ENCODE measurements around the gene CFAP45. TPM values are rescaled to one million over a fixed set of nuclear protein-coding genes. Genes with fewer than 3 reads are reported as not detected.

The CFAP45 gene
- total and polyA plus RNA-seq, 2 experiments from 2014 or later: 0.36 TPM; not detected in 1

GRCh38 chr1:159849626-159850366 lies 50.2 kb downstream of the CFAP45 start:
- Histone ChIP-seq H3K27me3 (ENCODE audit: insufficient read depth) (peaks cover 26% of the 10 kb centered on the region), H3K36me3 (ENCODE audit: insufficient read depth) (no peaks in the 10 kb centered on the region), H2AFZ (no peak overlapping the region), H3K4me1 (ENCODE audit: insufficient read depth) (peaks cover 6% of the 10 kb centered on the region), H3F3A (replicated peaks; ENCODE audit: low read depth) (no peaks in the 10 kb centered on the region), H3K9me2 (ENCODE audit: insufficient read depth) (no peaks in the 10 kb centered on the region), H3K4me2 (no peak overlapping the region), H3K27ac (ENCODE audit: low read depth) (no peak overlapping the region), H3K79me2 (replicated peaks; ENCODE audit: insufficient read depth) (no peaks in the 10 kb centered on the region), H4K20me1 (replicated peaks; ENCODE audit: insufficient read depth) (no peaks in the 10 kb centered on the region), H3K4me3 (no peak overlapping the region)
- H3K9me3 Mint-ChIP-seq: no peaks in the 10 kb centered on the region
- DNase-seq (ENCODE audit: low spot score) (no peak), ATAC-seq (no peak)
- no peak overlapping the region for H3K27ac Mint-ChIP-seq
- H3K36me3 Mint-ChIP-seq (ENCODE audit: low read depth): no peaks in the 10 kb centered on the region
- H3K4me3 Mint-ChIP-seq: no peak overlapping the region
- peaks cover 10% of the 10 kb centered on the region for H3K27me3 Mint-ChIP-seq (ENCODE audit: insufficient read depth, low read depth, poor library complexity)
- no peak for TF ChIP-seq POLR2AphosphoS5 (IDR thresholded peaks at IDR 0.05; ENCODE audit: low read depth)
- TF ChIP-seq, protein P1, sequence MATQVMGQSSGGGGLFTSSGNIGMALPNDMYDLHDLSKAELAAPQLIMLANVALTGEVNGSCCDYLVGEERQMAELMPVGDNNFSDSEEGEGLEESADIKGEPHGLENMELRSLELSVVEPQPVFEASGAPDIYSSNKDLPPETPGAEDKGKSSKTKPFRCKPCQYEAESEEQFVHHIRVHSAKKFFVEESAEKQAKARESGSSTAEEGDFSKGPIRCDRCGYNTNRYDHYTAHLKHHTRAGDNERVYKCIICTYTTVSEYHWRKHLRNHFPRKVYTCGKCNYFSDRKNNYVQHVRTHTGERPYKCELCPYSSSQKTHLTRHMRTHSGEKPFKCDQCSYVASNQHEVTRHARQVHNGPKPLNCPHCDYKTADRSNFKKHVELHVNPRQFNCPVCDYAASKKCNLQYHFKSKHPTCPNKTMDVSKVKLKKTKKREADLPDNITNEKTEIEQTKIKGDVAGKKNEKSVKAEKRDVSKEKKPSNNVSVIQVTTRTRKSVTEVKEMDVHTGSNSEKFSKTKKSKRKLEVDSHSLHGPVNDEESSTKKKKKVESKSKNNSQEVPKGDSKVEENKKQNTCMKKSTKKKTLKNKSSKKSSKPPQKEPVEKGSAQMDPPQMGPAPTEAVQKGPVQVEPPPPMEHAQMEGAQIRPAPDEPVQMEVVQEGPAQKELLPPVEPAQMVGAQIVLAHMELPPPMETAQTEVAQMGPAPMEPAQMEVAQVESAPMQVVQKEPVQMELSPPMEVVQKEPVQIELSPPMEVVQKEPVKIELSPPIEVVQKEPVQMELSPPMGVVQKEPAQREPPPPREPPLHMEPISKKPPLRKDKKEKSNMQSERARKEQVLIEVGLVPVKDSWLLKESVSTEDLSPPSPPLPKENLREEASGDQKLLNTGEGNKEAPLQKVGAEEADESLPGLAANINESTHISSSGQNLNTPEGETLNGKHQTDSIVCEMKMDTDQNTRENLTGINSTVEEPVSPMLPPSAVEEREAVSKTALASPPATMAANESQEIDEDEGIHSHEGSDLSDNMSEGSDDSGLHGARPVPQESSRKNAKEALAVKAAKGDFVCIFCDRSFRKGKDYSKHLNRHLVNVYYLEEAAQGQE (IDR thresholded peaks at IDR 0.05; ENCODE audit: unreplicated experiment): no peak
- TF ChIP-seq CREB1 (CRISPR knock-in tag; IDR thresholded peaks at IDR 0.05; ENCODE audit: low read depth): no peak
- TF ChIP-seq EZH2phosphoT487 (IDR thresholded peaks at IDR 0.05; ENCODE audit: unreplicated experiment): no peak
- no peak for TF ChIP-seq CTCF (conservative IDR thresholded peaks at IDR 0.05; ENCODE audit: low read depth in 2 of 2)
- TF ChIP-seq NANOG (IDR thresholded peaks at IDR 0.05; ENCODE audit: borderline replicate concordance): no peak
- TF ChIP-seq, protein P2, sequence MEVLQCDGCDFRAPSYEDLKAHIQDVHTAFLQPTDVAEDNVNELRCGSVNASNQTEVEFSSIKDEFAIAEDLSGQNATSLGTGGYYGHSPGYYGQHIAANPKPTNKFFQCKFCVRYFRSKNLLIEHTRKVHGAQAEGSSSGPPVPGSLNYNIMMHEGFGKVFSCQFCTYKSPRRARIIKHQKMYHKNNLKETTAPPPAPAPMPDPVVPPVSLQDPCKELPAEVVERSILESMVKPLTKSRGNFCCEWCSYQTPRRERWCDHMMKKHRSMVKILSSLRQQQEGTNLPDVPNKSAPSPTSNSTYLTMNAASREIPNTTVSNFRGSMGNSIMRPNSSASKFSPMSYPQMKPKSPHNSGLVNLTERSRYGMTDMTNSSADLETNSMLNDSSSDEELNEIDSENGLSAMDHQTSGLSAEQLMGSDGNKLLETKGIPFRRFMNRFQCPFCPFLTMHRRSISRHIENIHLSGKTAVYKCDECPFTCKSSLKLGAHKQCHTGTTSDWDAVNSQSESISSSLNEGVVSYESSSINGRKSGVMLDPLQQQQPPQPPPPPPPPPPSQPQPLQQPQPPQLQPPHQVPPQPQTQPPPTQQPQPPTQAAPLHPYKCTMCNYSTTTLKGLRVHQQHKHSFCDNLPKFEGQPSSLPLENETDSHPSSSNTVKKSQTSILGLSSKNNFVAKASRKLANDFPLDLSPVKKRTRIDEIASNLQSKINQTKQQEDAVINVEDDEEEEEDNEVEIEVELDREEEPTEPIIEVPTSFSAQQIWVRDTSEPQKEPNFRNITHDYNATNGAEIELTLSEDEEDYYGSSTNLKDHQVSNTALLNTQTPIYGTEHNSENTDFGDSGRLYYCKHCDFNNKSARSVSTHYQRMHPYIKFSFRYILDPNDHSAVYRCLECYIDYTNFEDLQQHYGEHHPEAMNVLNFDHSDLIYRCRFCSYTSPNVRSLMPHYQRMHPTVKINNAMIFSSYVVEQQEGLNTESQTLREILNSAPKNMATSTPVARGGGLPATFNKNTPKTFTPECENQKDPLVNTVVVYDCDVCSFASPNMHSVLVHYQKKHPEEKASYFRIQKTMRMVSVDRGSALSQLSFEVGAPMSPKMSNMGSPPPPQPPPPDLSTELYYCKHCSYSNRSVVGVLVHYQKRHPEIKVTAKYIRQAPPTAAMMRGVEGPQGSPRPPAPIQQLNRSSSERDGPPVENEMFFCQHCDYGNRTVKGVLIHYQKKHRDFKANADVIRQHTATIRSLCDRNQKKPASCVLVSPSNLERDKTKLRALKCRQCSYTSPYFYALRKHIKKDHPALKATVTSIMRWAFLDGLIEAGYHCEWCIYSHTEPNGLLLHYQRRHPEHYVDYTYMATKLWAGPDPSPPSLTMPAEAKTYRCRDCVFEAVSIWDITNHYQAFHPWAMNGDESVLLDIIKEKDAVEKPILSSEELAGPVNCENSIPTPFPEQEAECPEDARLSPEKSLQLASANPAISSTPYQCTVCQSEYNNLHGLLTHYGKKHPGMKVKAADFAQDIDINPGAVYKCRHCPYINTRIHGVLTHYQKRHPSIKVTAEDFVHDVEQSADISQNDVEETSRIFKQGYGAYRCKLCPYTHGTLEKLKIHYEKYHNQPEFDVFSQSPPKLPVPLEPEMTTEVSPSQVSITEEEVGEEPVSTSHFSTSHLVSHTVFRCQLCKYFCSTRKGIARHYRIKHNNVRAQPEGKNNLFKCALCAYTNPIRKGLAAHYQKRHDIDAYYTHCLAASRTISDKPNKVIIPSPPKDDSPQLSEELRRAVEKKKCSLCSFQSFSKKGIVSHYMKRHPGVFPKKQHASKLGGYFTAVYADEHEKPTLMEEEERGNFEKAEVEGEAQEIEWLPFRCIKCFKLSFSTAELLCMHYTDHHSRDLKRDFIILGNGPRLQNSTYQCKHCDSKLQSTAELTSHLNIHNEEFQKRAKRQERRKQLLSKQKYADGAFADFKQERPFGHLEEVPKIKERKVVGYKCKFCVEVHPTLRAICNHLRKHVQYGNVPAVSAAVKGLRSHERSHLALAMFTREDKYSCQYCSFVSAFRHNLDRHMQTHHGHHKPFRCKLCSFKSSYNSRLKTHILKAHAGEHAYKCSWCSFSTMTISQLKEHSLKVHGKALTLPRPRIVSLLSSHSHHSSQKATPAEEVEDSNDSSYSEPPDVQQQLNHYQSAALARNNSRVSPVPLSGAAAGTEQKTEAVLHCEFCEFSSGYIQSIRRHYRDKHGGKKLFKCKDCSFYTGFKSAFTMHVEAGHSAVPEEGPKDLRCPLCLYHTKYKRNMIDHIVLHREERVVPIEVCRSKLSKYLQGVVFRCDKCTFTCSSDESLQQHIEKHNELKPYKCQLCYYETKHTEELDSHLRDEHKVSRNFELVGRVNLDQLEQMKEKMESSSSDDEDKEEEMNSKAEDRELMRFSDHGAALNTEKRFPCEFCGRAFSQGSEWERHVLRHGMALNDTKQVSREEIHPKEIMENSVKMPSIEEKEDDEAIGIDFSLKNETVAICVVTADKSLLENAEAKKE (CRISPR knock-in tag; IDR thresholded peaks at IDR 0.05): no peak
- no peak for TF ChIP-seq EZH2 (IDR thresholded peaks at IDR 0.05; ENCODE audit: low read depth, unreplicated experiment)
- no peak for TF ChIP-seq STAT1 (IDR thresholded peaks at IDR 0.05; ENCODE audit: unreplicated experiment)
- TF ChIP-seq, protein P3, sequence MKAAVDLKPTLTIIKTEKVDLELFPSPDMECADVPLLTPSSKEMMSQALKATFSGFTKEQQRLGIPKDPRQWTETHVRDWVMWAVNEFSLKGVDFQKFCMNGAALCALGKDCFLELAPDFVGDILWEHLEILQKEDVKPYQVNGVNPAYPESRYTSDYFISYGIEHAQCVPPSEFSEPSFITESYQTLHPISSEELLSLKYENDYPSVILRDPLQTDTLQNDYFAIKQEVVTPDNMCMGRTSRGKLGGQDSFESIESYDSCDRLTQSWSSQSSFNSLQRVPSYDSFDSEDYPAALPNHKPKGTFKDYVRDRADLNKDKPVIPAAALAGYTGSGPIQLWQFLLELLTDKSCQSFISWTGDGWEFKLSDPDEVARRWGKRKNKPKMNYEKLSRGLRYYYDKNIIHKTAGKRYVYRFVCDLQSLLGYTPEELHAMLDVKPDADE (IDR thresholded peaks at IDR 0.05): no peak
- no peak for TF ChIP-seq JUNB (IDR thresholded peaks at IDR 0.05; ENCODE audit: unreplicated experiment)
- TF ChIP-seq ZNF331 (CRISPR knock-in tag; IDR thresholded peaks at IDR 0.05; ENCODE audit: low read depth): no peak
- TF ChIP-seq ZNF114 (CRISPR knock-in tag; IDR thresholded peaks at IDR 0.05): no peak
- H3K4me1 Mint-ChIP-seq: peaks cover 5% of the 10 kb centered on the region

Measured in GM23338 (cell line).